Measurements from ENCODE around the gene NSL1. TPM values are rescaled to one million over a fixed set of nuclear protein-coding genes. Genes with fewer than 3 reads are reported as not detected.

Gene NSL1
- total and polyA plus RNA-seq, 2 donors (not counting 1 experiment from before 2014, with no cell fraction given) = 20.5 to 45.9 TPM

DNA sequence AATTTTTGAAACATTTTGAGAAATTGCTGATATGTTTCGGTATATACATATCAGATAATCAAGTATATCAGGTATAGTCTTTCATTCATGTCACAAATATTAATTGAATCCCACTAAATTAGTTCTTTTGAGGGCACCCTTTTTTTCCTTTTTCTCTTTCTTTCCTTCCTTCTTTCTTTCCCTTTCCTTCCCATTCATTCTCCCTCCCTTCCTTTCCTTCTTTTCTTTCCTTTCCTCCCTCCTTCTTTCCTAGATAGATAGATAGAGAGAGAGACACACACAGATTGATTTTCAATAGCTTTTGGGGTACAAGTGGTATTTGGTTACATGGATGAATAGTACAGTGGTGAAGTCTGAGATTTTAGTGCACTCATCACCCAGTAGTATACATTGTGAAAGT is 5.7 kb downstream of the NSL1 start:
- peaks cover 16 to 51% of the 10 kb centered on the region in 2 experiments for H3K36me3 ChIP-seq (replicated peaks in 1 of 2; ENCODE audit: control extremely low read depth in 1 of 2, control insufficient read depth in 1 of 2, extremely low read depth in 1 of 2, insufficient read depth in 2 of 2, low read length in 1 of 2)
- no peak overlapping the region for H3K4me2 ChIP-seq (replicated peaks; ENCODE audit: low read depth, low read length, poor library complexity, severe bottlenecking)
- no peaks in the 10 kb centered on the region for H3K27me3 ChIP-seq (replicated peaks in 1 of 4; ENCODE audit: control extremely low read depth in 1 of 4, control insufficient read depth in 3 of 4, insufficient read depth in 4 of 4, low read length in 3 of 4)
- no peak overlapping the region for H3K4me3 ChIP-seq (ENCODE audit: control extremely low read depth in 1 of 5, extremely low read depth in 1 of 5, insufficient read depth in 1 of 5, low read depth in 2 of 5, low read length in 4 of 5)
- no peak overlapping the region for H2AFZ ChIP-seq (ENCODE audit: insufficient read depth, low read depth, low read length, poor library complexity, severe bottlenecking)
- H3K4me3 Mint-ChIP-seq = no peak overlapping the region
- intact Hi-C loops (cut with micrococcal nuclease) = no loop called here
- H3K27me3 Mint-ChIP-seq = no peaks in the 10 kb centered on the region
- peaks cover 9% of the 10 kb centered on the region for H4K20me1 ChIP-seq (ENCODE audit: control insufficient read depth, insufficient read depth, low read length, poor library complexity, severe bottlenecking)
- H3K9me3 Mint-ChIP-seq (ENCODE audit: insufficient read depth) = no peaks in the 10 kb centered on the region
- H3K27ac Mint-ChIP-seq = no peak overlapping the region
- no peak for TF ChIP-seq EZH2 (IDR thresholded peaks at IDR 0.05; ENCODE audit: borderline replicate concordance, insufficient read depth, low read depth, low read length, poor library complexity, severe bottlenecking)
- TF ChIP-seq, protein P1, sequence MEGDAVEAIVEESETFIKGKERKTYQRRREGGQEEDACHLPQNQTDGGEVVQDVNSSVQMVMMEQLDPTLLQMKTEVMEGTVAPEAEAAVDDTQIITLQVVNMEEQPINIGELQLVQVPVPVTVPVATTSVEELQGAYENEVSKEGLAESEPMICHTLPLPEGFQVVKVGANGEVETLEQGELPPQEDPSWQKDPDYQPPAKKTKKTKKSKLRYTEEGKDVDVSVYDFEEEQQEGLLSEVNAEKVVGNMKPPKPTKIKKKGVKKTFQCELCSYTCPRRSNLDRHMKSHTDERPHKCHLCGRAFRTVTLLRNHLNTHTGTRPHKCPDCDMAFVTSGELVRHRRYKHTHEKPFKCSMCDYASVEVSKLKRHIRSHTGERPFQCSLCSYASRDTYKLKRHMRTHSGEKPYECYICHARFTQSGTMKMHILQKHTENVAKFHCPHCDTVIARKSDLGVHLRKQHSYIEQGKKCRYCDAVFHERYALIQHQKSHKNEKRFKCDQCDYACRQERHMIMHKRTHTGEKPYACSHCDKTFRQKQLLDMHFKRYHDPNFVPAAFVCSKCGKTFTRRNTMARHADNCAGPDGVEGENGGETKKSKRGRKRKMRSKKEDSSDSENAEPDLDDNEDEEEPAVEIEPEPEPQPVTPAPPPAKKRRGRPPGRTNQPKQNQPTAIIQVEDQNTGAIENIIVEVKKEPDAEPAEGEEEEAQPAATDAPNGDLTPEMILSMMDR (IDR thresholded peaks at IDR 0.05) = no peak
- DNase-seq (no peak), ATAC-seq (ENCODE audit: low read depth) (no peak)
- H3K79me2 ChIP-seq (ENCODE audit: control insufficient read depth, insufficient read depth, low read length) = peaks cover 42% of the 10 kb centered on the region
- no peak overlapping the region for H3K9ac ChIP-seq (ENCODE audit: low read length)
- H3K4me1 Mint-ChIP-seq = peaks cover 11% of the 10 kb centered on the region
- WGBS (ENCODE audit: insufficient coverage) = no CpG with 5 or more reads among the region's 1 CpG
- peaks cover 8 to 13% of the 10 kb centered on the region in 2 donors for H3K4me1 ChIP-seq (ENCODE audit: control insufficient read depth in 2 of 2, insufficient read depth in 2 of 2, low read length in 2 of 2)
- H3K9me3 ChIP-seq (ENCODE audit: control extremely low read depth in 1 of 3, control insufficient read depth in 2 of 3, insufficient read depth in 1 of 3, low read length in 2 of 3) = no peaks in the 10 kb centered on the region
- ChIA-PET CTCF (interaction anchor here (1.2 to 6.1 kb wide), 4 partner anchors 115 to 309 kb away, joined by 3 to 90 read pairs (median 9); no protein-coding TSS in a partner anchor), POLR2A (no interaction called here)
- no peak overlapping the region for H3K27ac ChIP-seq (ENCODE audit: low read length in 2 of 2)

DNA sequence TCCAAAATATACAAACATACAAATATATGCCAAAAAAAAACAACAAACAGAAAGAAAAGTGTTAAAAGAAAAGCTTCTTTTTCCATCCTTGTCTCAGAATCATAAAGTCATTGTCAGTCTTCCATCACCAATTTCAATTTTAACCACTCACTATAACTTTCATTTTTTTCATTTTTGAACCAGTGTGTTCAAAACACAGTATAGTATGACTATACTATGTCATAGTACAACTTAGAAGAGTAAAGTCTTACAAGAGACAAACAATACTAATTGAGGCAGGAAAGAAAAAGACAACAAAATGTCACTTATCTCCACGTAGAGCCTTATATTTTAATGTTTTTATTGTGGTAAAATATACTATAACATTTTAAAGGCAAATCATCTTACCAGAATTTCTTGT is 7.6 kb downstream of the NSL1 start:
- Histone ChIP-seq H3K9ac (ENCODE audit: low read length) (no peak overlapping the region), H2AFZ (ENCODE audit: insufficient read depth, low read depth, low read length, poor library complexity, severe bottlenecking) (no peak overlapping the region), H4K20me1 (ENCODE audit: control insufficient read depth, insufficient read depth, low read length, poor library complexity, severe bottlenecking) (peaks cover 9% of the 10 kb centered on the region), H3K4me2 (replicated peaks; ENCODE audit: low read depth, low read length, poor library complexity, severe bottlenecking) (no peak overlapping the region), H3K79me2 (ENCODE audit: control insufficient read depth, insufficient read depth, low read length) (peaks cover 28% of the 10 kb centered on the region), H3K36me3 (replicated peaks in 1 of 2; ENCODE audit: control extremely low read depth in 1 of 2, control insufficient read depth in 1 of 2, extremely low read depth in 1 of 2, insufficient read depth in 2 of 2, low read length in 1 of 2) (peaks cover 16 to 54% of the 10 kb centered on the region in 2 experiments), H3K27ac (ENCODE audit: low read length in 2 of 2) (no peak overlapping the region), H3K4me3 (ENCODE audit: control extremely low read depth in 1 of 5, extremely low read depth in 1 of 5, insufficient read depth in 1 of 5, low read depth in 2 of 5, low read length in 4 of 5) (no peak overlapping the region), H3K4me1 (ENCODE audit: control insufficient read depth in 2 of 2, insufficient read depth in 2 of 2, low read length in 2 of 2) (no peaks in the 10 kb centered on the region), H3K9me3 (ENCODE audit: control extremely low read depth in 1 of 3, control insufficient read depth in 2 of 3, insufficient read depth in 1 of 3, low read length in 2 of 3) (no peaks in the 10 kb centered on the region), H3K27me3 (replicated peaks in 1 of 4; ENCODE audit: control extremely low read depth in 1 of 4, control insufficient read depth in 3 of 4, insufficient read depth in 4 of 4, low read length in 3 of 4) (no peaks in the 10 kb centered on the region)
- Mint-ChIP-seq H3K4me3 (no peak overlapping the region), H3K27me3 (no peaks in the 10 kb centered on the region), H3K27ac (no peak overlapping the region), H3K9me3 (ENCODE audit: insufficient read depth) (no peaks in the 10 kb centered on the region), H3K4me1 (peaks cover 3% of the 10 kb centered on the region)
- ATAC-seq (ENCODE audit: low read depth) = no peak
- no peak for TF ChIP-seq EZH2 (IDR thresholded peaks at IDR 0.05; ENCODE audit: borderline replicate concordance, insufficient read depth, low read depth, low read length, poor library complexity, severe bottlenecking)
- TF ChIP-seq, protein P1 (IDR thresholded peaks at IDR 0.05) = no peak
- no peak for DNase-seq
- no CpG with 5 or more reads among the region's 1 CpG for WGBS (ENCODE audit: insufficient coverage)
- intact Hi-C loops (cut with micrococcal nuclease) = loop anchor here (2.0 to 5.0 kb wide), 3 partner anchors 83 to 1107 kb away; partner anchors contain the start of gene NEK2
- CTCF ChIA-PET = interaction anchor here (0.6 to 6.1 kb wide), 4 partner anchors 116 to 307 kb away, joined by 3 to 90 read pairs (median 7); no protein-coding TSS in a partner anchor
- POLR2A ChIA-PET = no interaction called here

Data from B cell (primary cell).